ENCODE measurements around the gene SIRT1. TPM values are rescaled to one million over a fixed set of nuclear protein-coding genes. Genes with fewer than 3 reads are reported as not detected.

Gene SIRT1
- total RNA-seq, 4 donors from 2014 or later = 7.4 to 19.8 (median 7.7) TPM

DNA sequence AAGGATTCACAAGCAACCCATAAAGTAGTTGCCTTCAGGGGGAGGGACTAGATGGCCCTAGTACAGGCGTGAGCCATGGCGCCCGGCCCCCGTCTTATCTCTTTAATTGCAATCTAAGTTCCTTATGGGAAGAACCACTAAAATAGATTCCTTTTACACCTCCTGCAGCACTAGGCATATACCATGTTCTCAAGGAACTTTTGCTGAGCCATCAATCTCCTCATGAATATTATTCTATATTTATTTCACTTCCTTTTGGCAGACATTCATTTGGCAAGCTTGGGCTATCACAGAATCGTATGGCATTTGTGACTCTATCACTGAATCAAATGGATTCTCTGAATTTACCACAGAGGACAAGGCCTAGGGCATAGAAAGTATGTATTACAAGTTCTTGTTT lies 31.7 kb upstream of the SIRT1 start:
- Histone ChIP-seq H3K27ac (no peak overlapping the region), H3K4me3 (no peak overlapping the region), H3K27me3 (no peaks in the 10 kb centered on the region), H3K36me3 (no peaks in the 10 kb centered on the region), H3K9me3 (no peaks in the 10 kb centered on the region), H3K4me1 (peaks cover 0 to 10% (median 5%) of the 10 kb centered on the region in 3 donors)
- 71 to 78% methylated on average over 5 of the region's 5 CpGs for WGBS, 2 donors
- TF ChIP-seq, protein P1, sequence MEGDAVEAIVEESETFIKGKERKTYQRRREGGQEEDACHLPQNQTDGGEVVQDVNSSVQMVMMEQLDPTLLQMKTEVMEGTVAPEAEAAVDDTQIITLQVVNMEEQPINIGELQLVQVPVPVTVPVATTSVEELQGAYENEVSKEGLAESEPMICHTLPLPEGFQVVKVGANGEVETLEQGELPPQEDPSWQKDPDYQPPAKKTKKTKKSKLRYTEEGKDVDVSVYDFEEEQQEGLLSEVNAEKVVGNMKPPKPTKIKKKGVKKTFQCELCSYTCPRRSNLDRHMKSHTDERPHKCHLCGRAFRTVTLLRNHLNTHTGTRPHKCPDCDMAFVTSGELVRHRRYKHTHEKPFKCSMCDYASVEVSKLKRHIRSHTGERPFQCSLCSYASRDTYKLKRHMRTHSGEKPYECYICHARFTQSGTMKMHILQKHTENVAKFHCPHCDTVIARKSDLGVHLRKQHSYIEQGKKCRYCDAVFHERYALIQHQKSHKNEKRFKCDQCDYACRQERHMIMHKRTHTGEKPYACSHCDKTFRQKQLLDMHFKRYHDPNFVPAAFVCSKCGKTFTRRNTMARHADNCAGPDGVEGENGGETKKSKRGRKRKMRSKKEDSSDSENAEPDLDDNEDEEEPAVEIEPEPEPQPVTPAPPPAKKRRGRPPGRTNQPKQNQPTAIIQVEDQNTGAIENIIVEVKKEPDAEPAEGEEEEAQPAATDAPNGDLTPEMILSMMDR (IDR thresholded peaks at IDR 0.05) = no peak
- no peak for TF ChIP-seq POLR2A (IDR thresholded peaks at IDR 0.05)
- DNase-seq = no peak
- intact Hi-C loops (cut with DNase I) = loop anchor here (10.0 kb wide), 1 partner anchor 222 kb away; the partner anchor contains the start of gene HERC4

GRCh38 chr10:67853512-67853911 lies 30.9 kb upstream of the SIRT1 start:
- WGBS, 2 donors = 81 to 96% methylated on average over 3 of the region's 3 CpGs
- intact Hi-C loops (cut with DNase I) = loop anchor here (10.0 kb wide), 1 partner anchor 221 kb away; the partner anchor contains the start of gene HERC4
- no peak for DNase-seq
- Histone ChIP-seq H3K4me1 (peaks cover 0 to 10% (median 5%) of the 10 kb centered on the region in 3 donors), H3K4me3 (no peak overlapping the region), H3K27me3 (no peaks in the 10 kb centered on the region), H3K27ac (no peak overlapping the region), H3K9me3 (no peaks in the 10 kb centered on the region), H3K36me3 (no peaks in the 10 kb centered on the region)
- TF ChIP-seq, protein P1 (IDR thresholded peaks at IDR 0.05) = no peak
- no peak for TF ChIP-seq POLR2A (IDR thresholded peaks at IDR 0.05)

GRCh38 chr10:67858971-67859370 lies 25.5 kb upstream of the SIRT1 start:
- TF ChIP-seq POLR2A (IDR thresholded peaks at IDR 0.05) = no peak
- TF ChIP-seq, protein P1 (IDR thresholded peaks at IDR 0.05) = no peak
- 95 to 96% methylated on average over 2 of the region's 2 CpGs for WGBS, 2 donors
- H3K4me1 ChIP-seq = no peaks in the 10 kb centered on the region
- H3K4me3 ChIP-seq = no peak overlapping the region
- H3K27ac ChIP-seq = no peak overlapping the region
- no peak for DNase-seq
- no peaks in the 10 kb centered on the region for H3K9me3 ChIP-seq
- no peaks in the 10 kb centered on the region for H3K36me3 ChIP-seq
- intact Hi-C loops (cut with DNase I) = loop anchor here (5.0 to 10.0 kb wide), 2 partner anchors 216 to 298 kb away; partner anchors contain the start of gene HERC4
- no peaks in the 10 kb centered on the region for H3K27me3 ChIP-seq

- intact Hi-C loops (cut with DNase I) = no loop called here
- Histone ChIP-seq H3K27me3 (no peaks in the 10 kb centered on the region), H3K4me3 (no peak overlapping the region), H3K4me1 (no peaks in the 10 kb centered on the region), H3K36me3 (no peaks in the 10 kb centered on the region), H3K9me3 (no peaks in the 10 kb centered on the region), H3K27ac (no peak overlapping the region)
- DNase-seq = no peak
- WGBS, 2 donors = 59 to 75% methylated on average over 3 of the region's 4 CpGs
- TF ChIP-seq, protein P1 (IDR thresholded peaks at IDR 0.05) = no peak
- TF ChIP-seq POLR2A (IDR thresholded peaks at IDR 0.05) = no peak
These were observed 22.6 kb upstream of the SIRT1 start for GRCh38 chr10:67861750-67862432.

DNA sequence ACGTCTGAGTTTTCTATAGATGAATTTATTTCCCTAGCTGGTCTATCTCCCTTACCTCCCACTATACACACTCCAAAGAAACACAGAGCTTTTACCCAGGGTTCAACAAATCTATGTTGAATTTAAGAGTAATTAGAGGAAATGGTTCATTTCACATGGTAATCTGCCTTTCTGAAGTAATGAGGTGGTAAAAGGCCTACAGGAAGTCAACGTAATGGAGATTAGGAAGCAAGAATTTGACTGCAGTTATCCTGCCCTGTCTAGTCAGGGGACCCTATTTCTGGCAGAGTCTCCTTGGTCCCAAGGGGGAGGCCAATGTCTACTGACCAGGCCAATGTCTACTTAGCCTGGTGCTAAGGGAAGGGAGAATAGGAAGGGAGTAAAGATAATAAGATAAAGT lies 21.4 kb upstream of the SIRT1 start:
- H3K27me3 ChIP-seq = no peaks in the 10 kb centered on the region
- H3K9me3 ChIP-seq = no peaks in the 10 kb centered on the region
- 77 to 94% methylated on average over 2 of the region's 2 CpGs for WGBS, 2 donors
- H3K4me3 ChIP-seq = no peak overlapping the region
- no peak for DNase-seq
- no peaks in the 10 kb centered on the region for H3K36me3 ChIP-seq
- intact Hi-C loops (cut with DNase I) = no loop called here
- no peak overlapping the region for H3K27ac ChIP-seq
- no peak for TF ChIP-seq POLR2A (IDR thresholded peaks at IDR 0.05)
- TF ChIP-seq, protein P1 (IDR thresholded peaks at IDR 0.05) = no peak
- H3K4me1 ChIP-seq = no peaks in the 10 kb centered on the region
